Measurements from ENCODE around the gene EIPR1. TPM values are rescaled to one million over a fixed set of nuclear protein-coding genes. Genes with fewer than 3 reads are reported as not detected.

EIPR1 gene
- polyA plus RNA-seq, 2 of the 4 experiments (the other 2 are of a cell fraction): 55.0 to 65.0 TPM

- Histone ChIP-seq H3K4me1 (no peaks in the 10 kb centered on the region), H3K4me2 (no peak overlapping the region), H3K4me3 (no peak overlapping the region), H3K9me3 (no peaks in the 10 kb centered on the region), H3K27ac (no peak overlapping the region)
- no peak for TF ChIP-seq HMGXB4 (CRISPR knock-in tag; IDR thresholded peaks at IDR 0.05; ENCODE audit: borderline replicate concordance)
- FAIRE-seq (no peak), DNase-seq (ENCODE audit: low read depth in 1 of 2, low spot score in 1 of 2) (no peak), ATAC-seq (no peak)
- 90% methylated on average over 24 of the region's 24 CpGs for WGBS (ENCODE audit: missing lambda C conversion rate)
- ChIA-PET POLR2A (no interaction called here), CTCF (interaction anchor here (0.6 to 1.2 kb wide), 2 partner anchors 25 to 317 kb away, joined by 4 read pairs; no protein-coding TSS in a partner anchor)
These were observed 42.9 kb downstream of the EIPR1 start for GRCh38 chr2:3334392-3335345.

- ATAC-seq: no peak
- no peak for TF ChIP-seq MYC (IDR thresholded peaks at IDR 0.05; ENCODE audit: borderline replicate concordance, low read length)
- no peak for TF ChIP-seq ZNF302 (CRISPR knock-in tag; IDR thresholded peaks at IDR 0.05)
- no peak for TF ChIP-seq NR3C1 (IDR thresholded peaks at IDR 0.05)
- no peak for TF ChIP-seq HES2 (IDR thresholded peaks at IDR 0.05)
- TF ChIP-seq ESRRA (IDR thresholded peaks at IDR 0.05; ENCODE audit: borderline replicate concordance, low read length): no peak
- no peak for TF ChIP-seq EHMT2 (IDR thresholded peaks at IDR 0.05; ENCODE audit: low read depth)
- no peak for TF ChIP-seq FOXS1 (CRISPR knock-in tag; IDR thresholded peaks at IDR 0.05)
- no peak for TF ChIP-seq RAD21 (conservative IDR thresholded peaks at IDR 0.05 in 1 of 2, IDR thresholded peaks at IDR 0.05 in 1 of 2)
- TF ChIP-seq E2F6 (IDR thresholded peaks at IDR 0.05; ENCODE audit: borderline replicate concordance, low read depth): no peak
- TF ChIP-seq CBX8 (IDR thresholded peaks at IDR 0.05): no peak
- no peak for TF ChIP-seq CHD2 (IDR thresholded peaks at IDR 0.05; ENCODE audit: low read length, partially characterized antibody)
- no peak for TF ChIP-seq ZFP36 (IDR thresholded peaks at IDR 0.05; ENCODE audit: borderline replicate concordance, partially characterized antibody)
- TF ChIP-seq REST (IDR thresholded peaks at IDR 0.05): no peak
- TF ChIP-seq CTCF (IDR thresholded peaks at IDR 0.05): no peak
- no peak for TF ChIP-seq CEBPB (IDR thresholded peaks at IDR 0.05)
- TF ChIP-seq NFE2L2 (conservative IDR thresholded peaks at IDR 0.05; ENCODE audit: low read length): no peak
- no peak for TF ChIP-seq RCOR1 (IDR thresholded peaks at IDR 0.05; ENCODE audit: low read depth, low read length)
- Histone ChIP-seq H3K4me1 (no peaks in the 10 kb centered on the region), H3K4me2 (no peak overlapping the region), H3K4me3 (no peak overlapping the region), H3K9me3 (no peaks in the 10 kb centered on the region), H3K27ac (no peak overlapping the region)
- 92% methylated on average over 8 of the region's 8 CpGs for WGBS (ENCODE audit: missing lambda C conversion rate)
- CTCF ChIA-PET: no interaction called here
- no peak for DNase-seq (ENCODE audit: low read depth in 1 of 2, low spot score in 1 of 2)
- no peak for FAIRE-seq
- POLR2A ChIA-PET: no interaction called here
These were observed 45.5 kb downstream of the EIPR1 start for GRCh38 chr2:3332133-3332532.
